Non-pigmented ciliary epithelial cell (primary cell): Measurements from ENCODE around the gene TECPR2.
"Not testable (repeated sequence)": the region's sequence is repeated elsewhere in the genome, so short reads cannot be mapped to it uniquely, and the experiment has no call there.

Experiments
- DNase-seq: peaks from one replicate; pipeline ENCODE4 v3.0.0-alpha.2; 2010; ENCODE audit warnings: low read depth

The TECPR2 gene

DNA sequence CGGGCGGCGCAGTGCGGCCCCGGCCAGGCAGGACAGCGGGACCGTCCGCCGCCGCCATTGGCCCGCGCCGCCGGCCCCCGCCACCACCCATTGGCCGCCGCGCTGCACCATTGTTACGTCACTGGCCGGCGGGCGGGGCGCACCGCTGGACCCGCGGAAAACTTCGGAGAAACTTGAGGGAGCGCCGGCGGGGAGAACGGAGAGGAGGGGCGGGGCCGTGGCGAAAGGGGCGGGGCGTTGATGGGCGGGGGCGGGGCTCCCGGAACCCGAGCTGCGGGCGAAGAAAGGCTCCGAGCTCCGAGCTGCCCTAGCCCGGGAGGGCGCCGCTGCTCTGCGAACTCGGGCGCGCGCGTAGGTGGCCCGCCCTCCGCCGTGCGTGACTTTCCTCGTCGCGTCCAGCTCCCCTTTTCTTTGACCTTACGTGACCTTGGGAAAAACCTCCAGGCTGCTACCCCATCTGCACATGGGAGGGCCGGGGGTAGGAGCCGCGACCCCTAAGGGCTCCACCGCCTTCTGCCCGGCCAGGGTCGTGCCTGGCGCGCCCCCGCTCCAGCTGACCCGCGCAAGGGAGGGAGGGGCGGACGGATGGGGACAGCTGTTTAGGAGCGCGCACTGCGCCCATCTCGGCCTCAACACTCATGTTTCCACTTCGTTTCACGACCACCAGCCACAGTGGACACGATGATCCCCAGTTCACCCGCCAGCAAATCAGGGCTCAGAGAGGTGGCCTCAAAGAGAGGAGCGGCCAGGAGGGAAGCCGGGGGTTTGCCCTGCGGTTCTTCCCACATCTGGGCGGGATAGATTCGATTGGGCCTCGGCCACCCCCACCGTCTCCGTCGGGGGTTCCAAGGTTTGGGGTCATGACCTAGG is 147.2 kb downstream of the TECPR2 start, which contains the start of gene ANKRD9:
Gene ANKRD9 (minus strand): TSS at position 31 of the 870 bp plus-strand sequence. CDS start 1,887 bp downstream, outside the sequence.
- peak; percentile 31 for DNase-seq

DNA sequence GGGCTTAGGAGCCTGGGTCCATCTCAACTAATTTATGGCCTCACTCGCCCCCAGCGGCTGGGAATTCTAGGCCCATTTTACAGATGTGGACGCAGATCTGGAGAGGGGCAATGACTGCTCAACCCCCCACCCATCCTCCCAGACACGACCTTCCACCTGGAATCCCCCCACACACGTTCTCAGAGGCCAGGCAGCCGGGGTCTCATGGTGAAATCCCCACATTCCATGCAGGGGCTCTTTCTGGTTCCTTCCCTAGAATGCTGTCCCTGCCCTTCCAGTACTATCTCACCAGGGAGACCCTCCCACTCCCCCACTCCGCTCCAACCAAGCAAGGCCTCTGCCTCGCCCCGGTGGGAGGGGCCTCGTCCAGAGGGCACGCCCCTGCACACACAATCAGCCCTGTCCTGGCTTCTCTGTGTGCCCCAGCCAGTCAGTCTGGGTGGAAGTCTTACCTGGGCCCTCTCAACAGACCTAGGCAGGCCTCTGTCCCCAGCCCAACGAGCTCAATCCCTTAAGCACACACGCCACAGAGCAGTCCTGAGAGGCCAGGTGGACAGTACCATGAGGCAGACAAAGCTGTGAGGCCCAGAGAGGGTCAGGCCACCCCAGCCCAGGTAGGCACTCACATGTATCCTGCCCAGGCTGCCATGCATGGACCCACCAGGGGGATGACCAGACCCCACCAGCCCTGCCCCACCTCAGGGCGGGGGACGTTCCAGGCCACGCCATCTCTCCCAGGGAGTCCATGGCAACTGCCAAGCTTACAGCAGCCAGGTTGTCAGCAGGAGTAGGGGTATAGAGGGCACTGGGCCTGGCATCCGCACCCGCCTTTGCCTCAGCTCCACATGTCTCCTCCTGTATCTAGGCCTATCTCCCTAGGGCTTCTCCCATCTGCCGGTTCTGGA is 148.1 kb downstream of the TECPR2 start:
- DNase-seq, result no peak

DNA sequence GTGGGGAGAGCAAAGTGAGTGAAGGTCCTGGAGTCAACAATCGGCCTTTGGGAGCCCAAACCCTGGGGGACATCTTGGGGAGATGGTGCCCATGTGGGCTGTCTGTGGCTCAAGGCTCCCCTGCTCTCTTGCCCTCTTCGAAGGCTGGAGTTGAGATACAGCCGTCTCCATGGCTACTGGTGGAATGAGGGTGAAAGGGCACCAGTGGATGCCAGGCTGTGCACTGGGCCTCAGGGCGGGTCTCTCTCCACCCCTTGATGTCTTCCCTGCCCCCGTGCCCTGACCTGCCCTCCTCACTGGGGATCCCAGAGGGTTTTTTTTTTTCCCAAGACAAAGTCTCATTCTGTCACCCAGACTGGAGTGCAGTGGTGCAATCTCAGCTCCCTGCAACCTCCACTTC is 148.8 kb downstream of the TECPR2 start:
- DNase-seq, result no peak

DNA sequence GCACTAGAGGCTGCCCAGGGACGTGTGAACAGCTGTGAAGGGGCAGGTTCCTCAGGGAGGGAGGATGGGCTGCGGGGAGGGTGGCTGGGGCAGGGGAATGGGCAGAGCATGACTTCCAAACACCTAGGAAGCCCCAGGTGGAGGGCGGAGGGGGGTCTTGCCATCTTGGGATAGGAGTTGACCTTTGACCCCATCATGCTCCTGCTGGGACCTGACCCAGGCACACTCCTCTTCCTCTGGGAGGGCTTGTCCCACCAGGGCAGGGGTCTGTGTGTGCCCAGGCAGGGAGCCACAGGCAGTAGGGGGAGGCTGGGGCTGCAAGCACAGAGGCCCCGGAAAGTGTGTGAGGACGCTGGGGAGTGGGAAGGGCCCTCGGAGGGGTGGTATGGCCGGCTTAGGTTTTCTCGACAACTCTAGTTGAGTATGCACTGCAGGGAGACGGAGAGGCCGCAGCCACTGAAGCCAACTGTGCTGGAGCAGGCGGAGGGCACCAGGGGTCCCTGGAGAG is 150.1 kb downstream of the TECPR2 start:
- DNase-seq, result no peak

DNA sequence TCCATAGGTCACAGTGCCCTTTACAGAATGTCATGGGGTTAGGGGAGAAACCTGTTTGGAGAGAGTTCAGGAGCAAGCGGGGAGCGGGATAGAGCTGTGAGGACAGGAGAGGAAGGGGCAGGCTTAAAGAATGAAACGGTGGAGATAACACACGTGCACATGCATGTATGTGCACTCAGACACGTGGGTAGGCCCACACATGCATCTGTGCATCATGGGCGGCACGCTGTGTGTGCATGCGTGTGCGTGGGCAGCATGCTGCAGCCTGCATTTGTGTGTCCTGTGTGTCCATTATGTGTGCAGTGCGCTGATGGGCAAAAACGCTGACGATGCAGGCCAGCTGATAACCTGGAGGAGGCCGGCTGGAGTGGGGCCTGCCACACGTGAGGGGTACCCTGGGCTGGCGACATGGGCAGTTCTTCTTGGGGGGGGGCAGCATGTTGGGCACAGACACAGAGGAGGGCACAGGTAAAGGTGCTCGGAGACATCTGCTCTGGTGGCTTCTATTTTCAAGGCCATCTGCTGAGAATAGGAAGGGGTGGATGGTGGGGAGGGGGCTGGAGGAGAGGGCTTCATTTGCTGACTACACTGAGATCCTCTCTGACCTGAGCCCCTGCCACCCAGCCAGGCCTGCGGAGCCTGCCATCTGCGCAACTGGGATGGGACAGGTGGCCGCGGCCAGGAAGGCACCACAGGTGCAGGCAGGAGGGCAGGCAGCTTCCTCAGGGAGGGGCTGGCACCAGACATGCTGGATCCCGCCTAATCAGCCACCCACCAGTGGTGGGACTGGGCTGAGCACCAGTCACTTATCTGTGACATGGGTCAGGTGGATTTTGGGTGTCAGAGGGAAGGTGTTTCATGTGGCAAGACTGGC is 151.4 kb downstream of the TECPR2 start:
- no peak for DNase-seq

DNA sequence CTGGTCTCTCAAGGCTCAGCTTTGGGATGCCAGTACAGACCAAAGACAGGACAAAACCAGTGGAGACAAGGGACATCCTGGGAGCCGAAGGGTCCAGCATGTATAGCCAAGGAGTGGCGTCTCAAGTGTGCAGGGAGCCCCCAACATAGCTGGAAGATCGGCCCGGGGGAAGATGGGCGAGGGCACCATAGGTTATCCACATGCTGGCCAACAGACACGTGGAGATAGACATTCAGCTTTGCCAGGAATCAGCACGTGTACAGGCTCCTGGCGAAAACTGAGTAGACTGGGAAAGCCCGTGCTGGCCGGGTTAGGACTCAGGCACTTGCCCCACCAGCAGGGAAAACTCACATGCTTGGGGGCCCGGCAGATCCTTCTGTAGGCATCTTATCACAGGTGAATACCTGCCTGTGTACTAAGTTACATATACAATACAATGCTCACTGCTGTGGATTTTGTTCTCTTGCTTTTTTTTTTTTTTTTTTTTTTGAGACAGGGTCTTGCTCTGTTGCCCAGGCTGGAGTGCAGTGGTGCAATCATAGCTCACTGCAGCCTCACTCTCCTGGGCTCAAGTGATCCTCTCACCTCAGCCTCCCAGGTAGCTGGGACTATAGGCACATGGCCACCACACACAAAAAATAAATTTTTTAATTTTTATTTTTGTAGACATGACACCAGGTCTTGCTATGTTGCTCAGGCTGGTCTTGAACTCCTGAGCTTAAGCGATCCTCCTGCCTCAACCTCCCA is 152.4 kb downstream of the TECPR2 start:
- no peak for DNase-seq

DNA sequence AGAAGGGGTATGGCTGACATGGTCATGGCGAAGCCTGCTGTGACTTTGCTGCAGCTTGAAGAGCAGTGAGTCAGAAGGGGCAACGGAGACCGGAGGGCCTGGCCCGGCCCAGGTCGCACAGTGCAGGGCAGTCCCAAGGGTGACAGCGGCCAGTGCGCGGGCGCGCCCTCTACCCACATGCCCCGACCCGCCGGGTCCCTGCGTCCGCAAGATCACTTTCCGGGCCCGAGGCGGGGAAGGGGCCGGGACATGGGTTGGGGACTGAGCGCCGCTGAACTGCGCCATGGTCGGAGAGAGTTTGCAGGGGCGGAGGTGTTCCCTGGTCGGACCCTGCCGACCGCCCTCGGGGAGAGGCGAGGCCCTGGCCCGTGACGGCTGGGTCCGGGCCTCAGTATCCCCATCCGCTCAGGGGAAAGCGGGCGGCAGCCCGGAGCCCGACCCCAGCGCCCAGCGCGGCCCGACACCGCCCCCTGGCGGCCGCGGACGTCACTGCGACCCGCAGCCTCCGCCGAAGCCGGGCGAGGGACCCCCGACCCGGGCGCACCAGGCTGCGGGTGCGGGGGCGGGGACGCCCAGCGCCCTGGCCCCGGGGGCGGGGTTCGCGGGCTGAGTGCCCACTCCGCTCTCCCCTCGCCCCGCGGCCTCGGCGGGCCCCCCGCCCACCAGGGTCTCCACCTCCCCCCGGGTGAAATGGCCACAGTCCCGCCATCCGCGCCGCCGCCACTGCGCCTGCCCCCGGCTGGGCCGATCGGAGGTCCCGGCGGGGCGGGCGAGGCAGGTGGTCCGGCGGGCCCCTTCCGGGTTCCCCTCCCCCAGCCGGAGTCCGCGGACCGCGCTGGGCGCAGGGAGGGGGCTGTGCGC is 154.0 kb downstream of the TECPR2 start:
- no peak for DNase-seq

DNA sequence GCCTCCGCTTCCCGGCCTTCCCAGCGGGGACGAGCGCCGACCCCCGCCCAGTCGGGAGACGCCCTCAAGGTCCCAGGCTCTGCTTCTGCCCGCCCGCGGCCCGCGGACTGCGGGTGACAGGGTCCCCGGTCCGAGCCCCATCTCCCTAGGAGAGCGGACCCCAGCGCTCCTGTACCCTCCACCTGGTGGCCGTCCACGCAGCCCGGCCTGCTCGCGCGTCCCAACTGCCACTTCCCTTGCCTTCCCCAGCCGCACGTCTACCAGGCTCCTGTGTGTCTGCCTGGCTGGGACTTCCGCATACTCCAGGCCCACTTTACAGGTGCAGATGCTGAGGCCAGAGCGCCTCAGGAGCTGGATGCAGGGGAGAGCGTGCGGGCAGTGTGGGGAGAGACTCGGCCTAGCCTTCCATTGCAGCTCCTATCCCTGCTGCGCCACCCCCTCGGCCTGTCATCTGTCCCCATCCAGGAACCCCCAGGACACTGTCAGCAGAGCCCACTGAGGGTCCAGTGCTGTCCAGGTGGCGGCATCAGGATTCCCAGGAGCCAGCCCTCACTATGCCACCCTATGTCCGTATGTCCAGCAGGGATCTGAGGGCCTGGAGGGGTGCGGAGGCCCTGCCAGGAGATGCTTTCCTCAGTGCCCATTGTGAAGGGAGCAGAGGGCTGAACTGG is 154.8 kb downstream of the TECPR2 start:
- DNase-seq, result no peak

DNA sequence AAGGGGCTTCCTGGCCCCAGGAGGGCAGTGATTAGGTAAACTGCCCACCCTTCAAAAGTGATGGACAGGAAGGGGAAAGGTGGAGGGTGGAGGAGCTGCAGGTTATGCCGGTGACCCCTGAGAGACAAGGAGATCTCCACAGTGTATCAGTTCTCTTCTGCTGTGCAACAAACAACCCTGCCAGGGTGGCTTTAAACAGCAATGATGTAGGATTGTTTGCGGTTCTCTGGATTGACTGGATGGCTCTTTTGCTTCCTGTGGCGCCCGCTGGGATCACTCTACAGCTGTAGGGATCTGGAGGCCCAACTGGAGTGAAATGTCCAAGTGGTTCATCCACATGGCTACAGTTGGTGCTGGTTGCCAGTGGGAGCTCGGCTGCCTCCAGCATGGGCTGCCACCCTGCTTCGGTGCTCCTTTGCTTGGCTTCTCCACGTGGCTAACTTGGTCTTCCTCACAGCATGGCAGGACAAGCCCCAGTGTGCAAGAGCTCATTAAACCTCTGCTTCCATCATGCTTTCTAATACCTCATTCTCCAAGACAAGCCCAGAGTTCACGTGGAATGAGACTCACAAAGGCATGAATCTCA is 155.4 kb downstream of the TECPR2 start:
- no peak for DNase-seq

DNA sequence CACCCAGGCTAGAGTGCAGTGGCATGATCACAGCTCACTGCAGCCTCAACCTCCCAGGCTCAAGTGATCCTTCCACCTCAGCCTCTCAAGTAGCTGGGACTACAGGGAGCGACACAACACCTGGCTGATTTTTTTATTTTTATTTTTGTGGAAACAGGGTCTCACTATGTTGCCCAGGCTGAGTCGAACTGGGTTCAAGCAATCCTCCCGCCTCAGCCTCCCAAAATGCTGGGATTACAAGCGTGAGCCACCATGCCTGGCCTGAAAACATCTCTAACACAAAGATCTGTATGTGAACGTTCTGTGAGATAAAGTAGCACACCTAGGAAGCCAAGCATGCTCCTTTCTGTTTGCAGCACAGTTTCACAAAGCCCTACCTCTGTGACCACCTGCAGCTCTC is 157.0 kb downstream of the TECPR2 start:
- not testable (repeated sequence) for DNase-seq

DNA sequence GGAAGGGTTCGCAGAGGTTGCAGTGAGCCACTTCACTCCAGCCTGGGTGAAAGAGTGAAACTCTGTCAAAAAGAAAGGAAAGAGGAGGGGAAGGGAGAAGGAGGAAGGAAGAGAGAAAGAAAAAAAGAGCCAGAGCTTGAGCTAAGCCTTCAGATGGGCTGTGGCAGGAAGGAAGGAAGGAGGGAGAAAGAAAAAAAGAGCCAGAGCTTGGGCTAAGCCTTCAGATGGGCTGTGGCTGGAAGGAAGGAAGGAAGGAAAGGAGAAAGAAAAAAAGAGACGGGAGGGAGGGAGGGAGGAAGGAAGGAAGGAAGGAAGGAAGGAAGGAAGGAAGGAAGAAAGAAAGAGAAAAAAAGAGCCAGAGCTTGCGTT is 160.4 kb downstream of the TECPR2 start:
- DNase-seq, result no peak

DNA sequence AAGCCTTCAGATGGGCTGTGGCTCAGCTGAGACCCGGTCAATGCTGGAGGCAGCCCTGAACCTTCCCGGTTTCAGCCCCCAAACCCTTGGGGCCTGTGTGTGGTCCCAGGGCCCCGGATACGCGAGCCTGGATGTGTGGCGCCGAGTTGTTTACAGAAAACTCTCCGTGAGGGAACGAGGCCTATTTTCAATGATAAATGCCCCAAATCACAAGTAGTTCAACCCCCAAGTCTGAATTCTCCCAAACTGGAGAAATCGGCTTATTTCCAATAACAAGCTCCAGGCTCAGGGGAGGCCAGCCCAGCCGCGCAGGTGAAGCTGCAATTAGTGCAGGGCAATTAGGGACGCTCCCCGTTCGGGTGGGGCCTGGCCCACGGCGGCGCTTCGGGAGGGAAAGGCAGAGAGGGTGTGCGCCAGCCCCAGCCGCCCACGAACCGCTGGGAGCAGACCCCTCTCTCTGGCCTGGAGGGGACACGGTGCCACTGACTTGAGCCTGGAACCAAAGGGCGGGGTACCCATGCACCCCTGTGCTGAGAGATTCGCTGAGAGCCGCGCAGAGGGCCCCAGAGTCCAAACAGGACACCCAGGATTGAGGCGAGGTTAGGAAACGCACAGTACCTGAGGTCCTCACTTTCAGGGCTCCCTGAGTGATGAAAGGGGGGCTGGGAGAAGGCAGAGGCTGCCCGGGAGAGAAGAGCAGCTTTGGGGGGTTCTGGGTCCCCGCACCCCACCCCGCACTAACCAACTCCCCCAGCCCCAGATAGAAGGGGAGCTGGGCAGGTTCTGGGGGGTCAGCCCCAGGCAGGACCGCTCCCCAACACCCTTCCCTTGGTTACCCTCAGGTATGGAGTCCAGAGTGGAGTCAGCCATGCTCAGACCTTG is 161.1 kb downstream of the TECPR2 start:
- no peak for DNase-seq

DNA sequence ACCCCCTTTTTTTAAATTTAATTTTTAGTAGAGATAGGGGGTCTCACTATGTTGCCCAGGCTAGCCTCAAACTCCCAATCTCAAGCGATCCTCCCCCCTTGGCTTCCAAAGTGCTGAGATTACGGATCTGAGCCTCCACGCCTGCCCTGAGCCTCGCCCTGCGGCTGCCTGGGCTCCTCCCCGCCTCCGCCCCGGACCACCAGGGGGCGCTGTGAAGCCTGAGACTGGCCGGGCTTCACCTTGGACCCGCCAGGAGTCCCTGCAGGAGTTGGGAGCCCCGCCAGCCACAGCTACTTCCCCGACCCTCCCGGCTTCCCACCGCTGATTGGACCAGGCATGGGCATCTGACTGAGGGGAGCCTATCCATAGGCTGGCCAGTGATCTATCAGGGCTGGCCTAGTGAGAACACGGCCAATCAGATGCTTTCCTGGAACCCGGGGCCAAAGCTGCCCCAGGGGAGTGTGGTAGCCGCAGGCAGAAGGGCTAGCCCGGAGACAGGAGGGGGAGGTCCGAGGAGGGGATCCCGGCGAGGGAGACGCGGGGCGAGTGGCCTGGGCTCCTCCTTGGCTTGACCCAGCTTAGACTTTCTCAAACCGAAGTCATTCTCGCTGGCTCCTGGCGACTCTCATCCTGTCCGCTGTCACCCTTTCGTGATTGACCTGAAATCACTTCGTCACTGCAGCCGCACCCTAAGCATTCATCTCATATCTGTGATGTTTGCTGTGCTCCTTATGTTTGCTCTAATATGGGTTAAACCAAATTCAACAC is 161.9 kb downstream of the TECPR2 start:
- peak; percentile 95 for DNase-seq

DNA sequence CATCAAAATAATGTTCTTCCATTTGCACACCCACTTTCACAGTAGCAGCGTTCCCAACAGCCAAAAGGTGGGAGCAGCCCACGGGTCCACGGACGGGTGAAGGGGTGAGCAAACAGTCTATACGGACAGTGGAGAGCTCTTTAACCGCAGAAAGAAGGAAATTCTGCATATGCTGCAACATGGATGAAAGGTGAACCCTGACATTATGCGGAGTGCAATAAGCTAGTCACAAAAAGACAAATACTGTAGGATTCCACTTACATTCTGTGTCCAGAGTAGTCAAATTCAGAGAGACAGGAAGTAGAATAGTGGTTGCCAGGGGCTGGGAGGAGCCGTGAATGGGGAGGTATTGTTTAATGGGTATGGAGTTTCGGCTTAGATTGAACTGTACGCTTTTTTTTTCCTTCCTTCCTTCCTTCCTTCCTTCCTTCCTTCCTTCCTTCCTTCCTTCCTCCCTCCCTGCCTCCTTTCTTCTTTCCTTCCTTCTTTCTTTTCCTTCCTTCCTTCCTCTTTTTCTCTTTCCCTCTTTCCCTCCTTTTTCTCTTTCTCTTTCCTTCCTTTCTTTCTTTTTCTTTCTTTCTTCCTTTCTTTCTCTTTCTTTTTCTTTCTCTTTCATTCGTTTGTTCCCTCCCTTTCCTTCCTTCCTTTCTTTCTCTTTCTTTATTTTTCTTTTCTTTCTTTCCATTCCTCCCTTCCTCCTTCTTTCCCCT is 162.6 kb downstream of the TECPR2 start:
- peak; percentile 24 for DNase-seq

DNA sequence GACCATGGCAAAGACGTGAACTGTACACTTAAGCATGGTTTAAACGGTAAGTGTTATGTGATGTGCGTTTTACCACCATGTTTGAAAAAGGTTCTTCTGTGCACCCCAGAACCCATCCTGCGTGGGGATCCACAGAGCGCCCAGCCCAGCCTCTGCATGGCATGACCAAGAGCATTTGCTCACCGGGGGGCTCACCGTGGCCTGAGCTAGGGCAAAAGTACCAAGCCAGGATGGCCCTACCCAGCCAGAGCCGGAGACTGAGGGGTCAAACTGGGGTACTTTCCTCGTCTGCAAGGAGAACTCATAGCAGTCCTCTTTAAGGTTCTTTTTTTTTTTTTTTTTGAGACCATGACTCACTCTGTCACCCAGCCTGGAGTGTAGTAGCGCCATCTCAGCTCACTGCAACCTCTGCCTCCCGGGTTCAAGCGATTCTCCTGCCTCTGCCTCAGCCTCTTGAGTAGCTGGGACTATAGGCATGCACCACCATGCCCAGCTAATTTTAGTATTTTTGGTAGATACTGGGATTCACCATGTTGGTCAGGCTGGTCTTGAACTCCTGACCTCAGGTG is 163.3 kb downstream of the TECPR2 start:
- DNase-seq, result no peak
